ENCODE measurements around the gene RUVBL1.

DNA sequence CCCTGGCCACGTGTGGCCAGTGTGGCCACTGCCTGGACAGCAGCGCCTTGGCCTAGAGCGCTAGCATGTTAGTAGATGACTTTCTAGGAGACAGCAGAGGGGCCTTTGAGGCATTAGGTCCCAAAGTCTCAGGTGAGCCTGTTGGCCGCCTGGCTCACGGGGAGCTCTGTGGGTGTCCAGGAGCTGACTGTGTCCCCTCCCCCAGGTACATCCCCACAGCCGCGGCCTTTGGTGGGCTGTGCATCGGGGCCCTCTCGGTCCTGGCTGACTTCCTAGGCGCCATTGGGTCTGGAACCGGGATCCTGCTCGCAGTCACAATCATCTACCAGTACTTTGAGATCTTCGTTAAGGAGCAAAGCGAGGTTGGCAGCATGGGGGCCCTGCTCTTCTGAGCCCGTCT is 54.3 kb downstream of the RUVBL1 start:
- TF ChIP-seq, protein P1, sequence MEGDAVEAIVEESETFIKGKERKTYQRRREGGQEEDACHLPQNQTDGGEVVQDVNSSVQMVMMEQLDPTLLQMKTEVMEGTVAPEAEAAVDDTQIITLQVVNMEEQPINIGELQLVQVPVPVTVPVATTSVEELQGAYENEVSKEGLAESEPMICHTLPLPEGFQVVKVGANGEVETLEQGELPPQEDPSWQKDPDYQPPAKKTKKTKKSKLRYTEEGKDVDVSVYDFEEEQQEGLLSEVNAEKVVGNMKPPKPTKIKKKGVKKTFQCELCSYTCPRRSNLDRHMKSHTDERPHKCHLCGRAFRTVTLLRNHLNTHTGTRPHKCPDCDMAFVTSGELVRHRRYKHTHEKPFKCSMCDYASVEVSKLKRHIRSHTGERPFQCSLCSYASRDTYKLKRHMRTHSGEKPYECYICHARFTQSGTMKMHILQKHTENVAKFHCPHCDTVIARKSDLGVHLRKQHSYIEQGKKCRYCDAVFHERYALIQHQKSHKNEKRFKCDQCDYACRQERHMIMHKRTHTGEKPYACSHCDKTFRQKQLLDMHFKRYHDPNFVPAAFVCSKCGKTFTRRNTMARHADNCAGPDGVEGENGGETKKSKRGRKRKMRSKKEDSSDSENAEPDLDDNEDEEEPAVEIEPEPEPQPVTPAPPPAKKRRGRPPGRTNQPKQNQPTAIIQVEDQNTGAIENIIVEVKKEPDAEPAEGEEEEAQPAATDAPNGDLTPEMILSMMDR (optimal IDR thresholded peaks at IDR 0.05 in 1 of 3, IDR thresholded peaks at IDR 0.05 in 1 of 3, conservative IDR thresholded peaks at IDR 0.05 in 1 of 3; ENCODE audit: extremely low read depth in 1 of 3, insufficient read depth in 2 of 3, low read length in 3 of 3), result no peak
- TF ChIP-seq EZH2 (IDR thresholded peaks at IDR 0.05; ENCODE audit: low read length), result no peak
